ENCODE data around the gene FAM236C.
"Not testable (repeated sequence)": the region's sequence is repeated elsewhere in the genome, so short reads cannot be mapped to it uniquely, and the experiment has no call there.

FAM236C gene

GRCh38 chrX:72912315-72912714 lies at the start of gene FAM236C:
TSS of gene FAM236C (plus strand) at chrX:72912615. CDS start at chrX:72912715, 100 bp downstream.
- not testable (repeated sequence) for H3K36me3 Mint-ChIP-seq (ENCODE audit: low read depth)

GRCh38 chrX:72882898-72883297 lies 29.5 kb upstream of the FAM236C start:
- H3K4me1 Mint-ChIP-seq (ENCODE audit: low read depth); H3K4me3 Mint-ChIP-seq; H3K36me3 Mint-ChIP-seq (ENCODE audit: low read depth); intact Hi-C loops (cut with micrococcal nuclease); H3K27me3 Mint-ChIP-seq; H3K9me3 Mint-ChIP-seq; H3K27ac Mint-ChIP-seq: not testable (repeated sequence)

More at GRCh38 chrX:72912315-72912714, at the start of gene FAM236C:
- H3K4me3 Mint-ChIP-seq; H3K27ac Mint-ChIP-seq; H3K27me3 Mint-ChIP-seq; H3K4me1 Mint-ChIP-seq (ENCODE audit: low read depth); H3K9me3 Mint-ChIP-seq; intact Hi-C loops (cut with micrococcal nuclease): not testable (repeated sequence)

- H3K27me3 Mint-ChIP-seq; intact Hi-C loops (cut with micrococcal nuclease); H3K4me1 Mint-ChIP-seq (ENCODE audit: low read depth); H3K4me3 Mint-ChIP-seq; H3K9me3 Mint-ChIP-seq; H3K27ac Mint-ChIP-seq; H3K36me3 Mint-ChIP-seq (ENCODE audit: low read depth): not testable (repeated sequence)
Measured at GRCh38 chrX:72889740-72890139, 22.7 kb upstream of the FAM236C start.

- H3K27me3 Mint-ChIP-seq; H3K27ac Mint-ChIP-seq; H3K9me3 Mint-ChIP-seq; H3K4me3 Mint-ChIP-seq; H3K4me1 Mint-ChIP-seq (ENCODE audit: low read depth); intact Hi-C loops (cut with micrococcal nuclease); H3K36me3 Mint-ChIP-seq (ENCODE audit: low read depth): not testable (repeated sequence)
Measured at GRCh38 chrX:72916096-72916495, 3.7 kb downstream of the FAM236C start.

- H3K27ac Mint-ChIP-seq; H3K4me1 Mint-ChIP-seq (ENCODE audit: low read depth); intact Hi-C loops (cut with micrococcal nuclease); H3K27me3 Mint-ChIP-seq; H3K9me3 Mint-ChIP-seq; H3K4me3 Mint-ChIP-seq; H3K36me3 Mint-ChIP-seq (ENCODE audit: low read depth): not testable (repeated sequence)
Measured at GRCh38 chrX:72932283-72932682, 19.9 kb downstream of the FAM236C start.

- H3K27ac Mint-ChIP-seq; H3K36me3 Mint-ChIP-seq (ENCODE audit: low read depth); intact Hi-C loops (cut with micrococcal nuclease); H3K27me3 Mint-ChIP-seq; H3K9me3 Mint-ChIP-seq; H3K4me1 Mint-ChIP-seq (ENCODE audit: low read depth); H3K4me3 Mint-ChIP-seq: not testable (repeated sequence)
Measured at GRCh38 chrX:72936455-72936854, 24.0 kb downstream of the FAM236C start.

GRCh38 chrX:72936882-72937455 lies 24.6 kb downstream of the FAM236C start:
- H3K4me3 Mint-ChIP-seq; H3K4me1 Mint-ChIP-seq (ENCODE audit: low read depth); H3K9me3 Mint-ChIP-seq; intact Hi-C loops (cut with micrococcal nuclease); H3K27ac Mint-ChIP-seq; H3K27me3 Mint-ChIP-seq; H3K36me3 Mint-ChIP-seq (ENCODE audit: low read depth): not testable (repeated sequence)

GRCh38 chrX:72937906-72938305 lies 25.5 kb downstream of the FAM236C start, which contains the start of gene FAM236A:
TSS of gene FAM236A (plus strand) at chrX:72938206. CDS start at chrX:72938263, 57 bp downstream.
- H3K4me1 Mint-ChIP-seq (ENCODE audit: low read depth); H3K9me3 Mint-ChIP-seq; H3K27me3 Mint-ChIP-seq; H3K4me3 Mint-ChIP-seq; intact Hi-C loops (cut with micrococcal nuclease); H3K27ac Mint-ChIP-seq; H3K36me3 Mint-ChIP-seq (ENCODE audit: low read depth): not testable (repeated sequence)

GRCh38 chrX:72942272-72942671 lies 29.9 kb downstream of the FAM236C start:
- H3K27me3 Mint-ChIP-seq; H3K36me3 Mint-ChIP-seq (ENCODE audit: low read depth); H3K4me1 Mint-ChIP-seq (ENCODE audit: low read depth); H3K27ac Mint-ChIP-seq; H3K9me3 Mint-ChIP-seq; intact Hi-C loops (cut with micrococcal nuclease); H3K4me3 Mint-ChIP-seq: not testable (repeated sequence)

GRCh38 chrX:72943035-72943818 lies 30.8 kb downstream of the FAM236C start:
- H3K36me3 Mint-ChIP-seq (ENCODE audit: low read depth); H3K4me1 Mint-ChIP-seq (ENCODE audit: low read depth): not testable (repeated sequence)

GRCh38 chrX:72943819-72944169 lies 31.4 kb downstream of the FAM236C start, which contains the start of gene DMRTC1:
TSS of gene DMRTC1 (minus strand) at chrX:72943837. CDS start at chrX:72875694, 68,143 bp downstream.
- H3K9me3 Mint-ChIP-seq; H3K27me3 Mint-ChIP-seq; intact Hi-C loops (cut with micrococcal nuclease); H3K4me3 Mint-ChIP-seq; H3K4me1 Mint-ChIP-seq (ENCODE audit: low read depth); H3K36me3 Mint-ChIP-seq (ENCODE audit: low read depth); H3K27ac Mint-ChIP-seq: not testable (repeated sequence)

More at GRCh38 chrX:72943035-72943818, 30.8 kb downstream of the FAM236C start:
- H3K27ac Mint-ChIP-seq; intact Hi-C loops (cut with micrococcal nuclease); H3K9me3 Mint-ChIP-seq; H3K27me3 Mint-ChIP-seq; H3K4me3 Mint-ChIP-seq: not testable (repeated sequence)

GRCh38 chrX:72959971-72960370 lies 47.6 kb downstream of the FAM236C start:
- intact Hi-C loops (cut with micrococcal nuclease); H3K4me3 Mint-ChIP-seq; H3K4me1 Mint-ChIP-seq (ENCODE audit: low read depth); H3K27me3 Mint-ChIP-seq; H3K27ac Mint-ChIP-seq; H3K9me3 Mint-ChIP-seq; H3K36me3 Mint-ChIP-seq (ENCODE audit: low read depth): not testable (repeated sequence)
